C4-2B (cell line): ENCODE results near the gene SLFNL1.

Experiments
- H3K27ac ChIP-seq: fragments of 450-650 bp; 2 replicates; pipeline ENCODE4 v1.5.1; 2017
- CTCF ChIP-seq: fragments of 450-650 bp; conservative IDR thresholded peaks from 2 replicates; pipeline ENCODE4 v1.5.1; 2017; ENCODE audit warnings: mild to moderate bottlenecking
- ZFX ChIP-seq: fragments of 450-650 bp; IDR thresholded peaks from 2 replicates; pipeline ENCODE4 v1.6.1; 2017

SLFNL1 gene

GRCh38 chr1:41028034-41028642 is 6.6 kb upstream of the SLFNL1 start:
- no peak overlapping the region for H3K27ac ChIP-seq
- no peak for TF ChIP-seq ZFX
- no peak for TF ChIP-seq CTCF

- H3K27ac ChIP-seq = no peak overlapping the region
- TF ChIP-seq CTCF (no peak), ZFX (no peak)
Observed at GRCh38 chr1:41025979-41026819, 4.7 kb upstream of the SLFNL1 start.

GRCh38 chr1:41024953-41025352 is 3.4 kb upstream of the SLFNL1 start:
- H3K27ac ChIP-seq = no peak overlapping the region
- TF ChIP-seq ZFX (no peak), CTCF (no peak)

GRCh38 chr1:41023279-41023990 is 1.9 kb upstream of the SLFNL1 start:
- no peak for TF ChIP-seq ZFX
- no peak; the same call in 1 of the 2 replicates for TF ChIP-seq CTCF
- no peak overlapping the region for H3K27ac ChIP-seq

- no peak overlapping the region for H3K27ac ChIP-seq
- TF ChIP-seq ZFX = no peak
- TF ChIP-seq CTCF = no peak
Observed at GRCh38 chr1:41022424-41022823, 899 bp upstream of the SLFNL1 start.

- H3K27ac ChIP-seq = no peak overlapping the region
- no peak for TF ChIP-seq CTCF
- no peak for TF ChIP-seq ZFX
Observed at GRCh38 chr1:41020654-41021053, 871 bp downstream of the SLFNL1 start.

- TF ChIP-seq ZFX = no peak
- no peak for TF ChIP-seq CTCF
- H3K27ac ChIP-seq = no peak overlapping the region
Observed at GRCh38 chr1:41020109-41020576, 1.4 kb downstream of the SLFNL1 start.
